HUES48 (cell line): ENCODE measurements around the gene CALCR.
"Not testable (repeated sequence)": the region's sequence is repeated elsewhere in the genome, so short reads cannot be mapped to it uniquely, and the experiment has no call there.

Source experiments
- H3K27ac ChIP-seq: one replicate; pipeline ENCODE4 v1.7.0; 2013; ENCODE audit warnings: low read depth, low read length, inconsistent platforms
- H3K27me3 ChIP-seq: 2 replicates; pipeline ENCODE4 v1.6.1; 2013; ENCODE audit warnings: mild to moderate bottlenecking, low read length; ENCODE audit not compliant: control insufficient read depth, insufficient read depth
- H3K36me3 ChIP-seq: 2 replicates; pipeline ENCODE4 v1.6.1; 2013; ENCODE audit warnings: low read length; ENCODE audit not compliant: control insufficient read depth, insufficient read depth
- H3K4me1 ChIP-seq: 2 replicates; pipeline ENCODE4 v1.6.1; 2013; ENCODE audit warnings: mild to moderate bottlenecking, low read length; ENCODE audit not compliant: control insufficient read depth, insufficient read depth
- H3K4me3 ChIP-seq: 2 replicates; pipeline ENCODE4 v1.5.1; 2013; ENCODE audit warnings: mild to moderate bottlenecking, low read depth, low read length
- H3K9ac ChIP-seq: 2 replicates; pipeline ENCODE4 v1.6.1; 2013; ENCODE audit warnings: mild to moderate bottlenecking, low read depth, low read length, moderate library complexity
- H3K9me3 ChIP-seq: 2 replicates; pipeline ENCODE4 v1.6.1; 2013; ENCODE audit warnings: low read length; ENCODE audit not compliant: control insufficient read depth, insufficient read depth

CALCR gene

DNA sequence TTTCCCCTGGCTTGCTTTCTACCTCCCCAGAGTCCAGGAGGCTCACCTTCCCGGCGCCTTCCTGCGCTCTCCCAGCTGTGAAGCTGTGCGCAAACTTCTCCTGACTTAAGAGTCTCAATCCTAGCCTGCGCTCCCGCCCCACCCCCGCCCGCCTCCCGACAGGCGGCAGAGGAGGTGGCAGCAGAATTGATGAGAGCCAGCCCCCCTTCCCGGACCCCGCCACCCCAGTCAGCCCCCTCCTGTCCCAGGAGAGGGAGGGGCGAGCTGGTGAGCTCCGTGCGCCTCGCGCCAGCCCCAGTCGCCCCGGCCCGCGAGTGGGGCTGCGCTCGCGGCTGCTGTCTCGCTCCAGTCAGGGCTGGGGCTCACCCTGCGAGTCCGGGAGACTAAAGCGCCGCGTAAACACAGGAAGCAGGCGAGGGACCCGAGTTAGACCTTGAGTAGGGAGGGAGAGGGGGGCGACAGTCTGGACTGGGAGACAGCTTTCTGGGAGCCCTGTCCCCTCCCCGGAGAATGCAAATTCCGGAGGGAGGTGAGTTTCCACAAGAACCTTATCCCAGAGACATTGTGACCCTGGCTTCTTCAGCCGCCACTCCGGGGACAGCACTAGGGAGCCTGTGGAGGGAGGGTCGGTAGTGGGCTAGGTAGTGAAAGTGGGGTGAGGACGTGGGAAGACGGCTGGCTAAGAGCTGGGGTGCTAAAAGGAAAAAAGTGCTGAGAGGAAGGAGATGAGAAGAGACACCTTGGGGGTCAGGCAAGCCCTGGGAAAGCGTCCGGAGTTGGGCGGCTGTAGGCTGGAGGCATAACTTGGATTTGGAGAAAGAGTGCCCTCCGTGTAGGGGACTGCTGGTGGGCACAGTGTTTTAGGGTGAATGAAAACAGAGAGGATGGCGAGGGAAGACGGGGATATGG is at the start of gene CALCR:
Gene CALCR, minus strand, starts transcription at position 79 of the 909 bp plus-strand sequence. CDS start 87,743 bp downstream, outside the sequence.
- no peaks in the 10 kb centered on the region for H3K36me3 ChIP-seq
- peaks cover 65% of the 10 kb centered on the region for H3K27me3 ChIP-seq
- no peak within 1 kb of the TSS for H3K27ac ChIP-seq
- H3K4me1 ChIP-seq, result 0 out of 2 replicates have a peak, but pooled peaks cover 4% of the 10 kb centered on the region
- H3K4me3 ChIP-seq, result peak within 1 kb of the TSS; percentile 77
- no peak within 1 kb of the TSS for H3K9ac ChIP-seq
- no peaks in the 10 kb centered on the region for H3K9me3 ChIP-seq

DNA sequence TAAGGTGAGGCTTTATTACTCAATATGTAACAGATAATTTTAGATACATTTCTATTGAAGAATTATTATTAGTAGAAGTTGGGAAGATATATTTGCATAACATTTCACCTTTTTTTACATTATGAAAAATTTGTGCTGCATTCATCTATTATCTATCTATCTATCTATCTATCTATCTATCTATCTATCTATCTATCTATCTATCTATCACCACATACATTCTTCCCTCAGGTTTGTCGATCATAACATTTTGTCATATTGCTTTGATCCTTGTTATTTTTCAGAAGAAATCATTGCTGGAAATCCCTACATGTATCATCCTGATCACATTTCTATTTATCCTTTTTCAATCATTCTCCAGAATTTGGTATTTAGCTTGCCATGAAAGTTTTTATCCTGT is 49.3 kb upstream of the CALCR start:
- H3K27ac ChIP-seq, result no peak overlapping the region
- H3K36me3 ChIP-seq, result no peaks in the 10 kb centered on the region
- H3K27me3 ChIP-seq, result no peaks in the 10 kb centered on the region
- H3K9me3 ChIP-seq, result no peaks in the 10 kb centered on the region
- H3K4me3 ChIP-seq, result no peak overlapping the region
- peaks cover 8% of the 10 kb centered on the region for H3K4me1 ChIP-seq
- H3K9ac ChIP-seq, result no peak overlapping the region

DNA sequence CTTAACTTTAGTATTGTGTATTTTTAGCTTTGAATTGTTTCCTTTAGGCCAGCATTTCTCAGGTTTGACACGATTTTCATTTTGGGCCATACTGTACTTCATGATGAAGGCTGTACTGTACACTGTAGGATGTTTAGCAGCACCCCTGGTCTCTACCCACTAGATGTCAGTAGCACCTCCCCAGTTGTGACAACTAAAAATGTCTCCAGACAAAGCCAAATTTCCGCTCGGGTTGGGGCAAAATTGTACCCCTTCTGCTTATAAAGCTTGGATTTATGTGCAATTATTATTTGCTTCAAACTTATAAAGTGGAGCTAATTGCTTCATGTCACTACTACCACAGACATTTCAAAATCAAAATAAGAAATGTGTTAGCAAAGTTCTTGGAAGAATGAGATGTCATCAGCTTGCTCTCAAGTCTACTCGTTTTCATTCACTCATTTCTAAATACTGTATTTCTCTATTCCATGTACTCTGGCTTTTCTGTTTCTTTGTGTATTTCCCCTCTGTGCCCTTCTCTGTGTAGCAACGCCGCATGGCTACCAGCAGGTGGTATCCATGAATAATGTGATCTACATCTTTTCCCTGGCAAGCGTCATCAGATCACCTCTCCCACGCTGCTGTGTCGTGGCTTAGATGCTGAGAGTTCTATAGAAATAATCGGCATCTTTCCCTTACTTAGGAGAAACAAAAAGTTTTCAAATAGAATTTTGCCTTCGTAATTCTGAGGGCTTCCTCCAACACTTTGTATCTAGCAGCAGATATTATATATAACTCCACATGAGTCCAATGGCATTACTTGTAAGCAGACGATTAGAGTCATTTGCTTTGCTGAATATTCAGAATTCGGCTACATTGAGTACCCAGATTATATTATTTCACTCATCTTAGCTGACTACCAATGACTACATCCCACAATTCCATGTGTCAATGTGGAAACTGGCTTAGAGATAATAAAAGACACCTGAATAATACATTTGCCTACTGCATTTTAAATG is 47.8 kb upstream of the CALCR start:
- no peaks in the 10 kb centered on the region for H3K9me3 ChIP-seq
- no peak overlapping the region; the same call in 1 of the 2 replicates for H3K9ac ChIP-seq
- peak overlapping the region; percentile 29; the same call in 1 of the 2 replicates for H3K4me3 ChIP-seq
- no peaks in the 10 kb centered on the region for H3K27me3 ChIP-seq
- no peak overlapping the region for H3K27ac ChIP-seq
- H3K4me1 ChIP-seq, result peaks cover 8% of the 10 kb centered on the region
- H3K36me3 ChIP-seq, result no peaks in the 10 kb centered on the region

DNA sequence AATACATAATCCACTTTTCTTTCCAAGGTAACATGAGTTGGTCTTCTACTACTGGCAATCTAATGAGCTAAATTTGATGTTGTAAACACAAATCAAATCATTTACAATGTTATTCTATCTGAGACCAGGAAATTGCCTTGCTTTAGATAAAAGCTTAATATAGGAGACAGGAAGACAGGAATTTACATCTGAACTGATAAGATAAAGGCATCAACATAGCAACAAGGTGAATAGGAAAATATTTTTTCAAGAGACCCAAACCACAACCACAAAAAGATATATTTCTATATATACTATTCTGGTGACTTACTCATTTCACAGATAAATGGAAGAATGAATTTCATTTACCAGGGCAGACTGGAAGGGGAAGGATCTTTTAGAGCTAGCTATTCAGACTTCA is 46.3 kb upstream of the CALCR start:
- Histone ChIP-seq H3K4me1 (peaks cover 8% of the 10 kb centered on the region), H3K9ac (no peak overlapping the region), H3K27me3 (no peaks in the 10 kb centered on the region), H3K27ac (no peak overlapping the region), H3K4me3 (no peak overlapping the region), H3K36me3 (no peaks in the 10 kb centered on the region), H3K9me3 (no peaks in the 10 kb centered on the region)

DNA sequence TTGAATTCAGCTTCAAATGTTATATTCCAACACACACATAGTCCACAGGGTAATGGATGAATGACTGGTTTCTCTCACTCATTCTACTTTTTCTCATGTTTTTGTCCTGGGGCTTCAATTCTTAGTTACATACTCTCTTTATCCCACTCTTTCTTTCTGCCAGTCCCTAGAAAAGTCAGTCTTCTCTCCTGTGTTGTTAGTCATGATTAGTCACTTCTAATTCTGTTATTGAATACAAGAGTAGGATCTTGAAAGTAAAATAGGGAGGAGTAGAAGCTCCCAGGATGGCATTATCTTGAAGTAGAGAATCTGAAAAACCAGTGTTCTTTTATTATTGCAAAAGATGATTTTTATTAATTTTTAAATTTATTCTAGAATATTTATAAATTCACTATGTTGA is 45.5 kb upstream of the CALCR start:
- no peak overlapping the region for H3K27ac ChIP-seq
- no peak overlapping the region for H3K4me3 ChIP-seq
- H3K4me1 ChIP-seq, result peaks cover 8% of the 10 kb centered on the region
- no peaks in the 10 kb centered on the region for H3K9me3 ChIP-seq
- H3K27me3 ChIP-seq, result no peaks in the 10 kb centered on the region
- no peaks in the 10 kb centered on the region for H3K36me3 ChIP-seq
- no peak overlapping the region for H3K9ac ChIP-seq

DNA sequence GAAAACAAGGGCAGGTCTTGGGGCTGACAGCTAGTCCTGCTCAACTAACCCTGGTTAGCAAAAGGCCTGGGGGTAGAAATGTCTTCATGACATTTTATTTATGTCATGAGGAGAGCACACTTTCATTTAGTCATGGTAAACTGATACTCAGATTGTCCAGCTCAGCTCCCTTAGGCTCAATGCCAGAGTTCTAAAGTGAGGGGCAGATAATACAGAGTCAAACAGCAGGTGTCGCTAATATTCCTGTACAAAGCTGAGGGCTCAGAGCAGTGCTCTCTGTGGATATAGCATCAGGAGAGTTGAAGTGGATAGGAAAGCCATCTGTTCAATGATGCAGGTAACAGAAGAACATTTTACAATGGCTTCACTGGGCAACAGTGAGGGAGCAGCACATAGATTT is 26.8 kb upstream of the CALCR start:
- Histone ChIP-seq H3K9ac (no peak overlapping the region), H3K9me3 (no peaks in the 10 kb centered on the region), H3K27me3 (no peaks in the 10 kb centered on the region), H3K4me1 (no peaks in the 10 kb centered on the region), H3K27ac (no peak overlapping the region), H3K36me3 (no peaks in the 10 kb centered on the region), H3K4me3 (no peak overlapping the region)

DNA sequence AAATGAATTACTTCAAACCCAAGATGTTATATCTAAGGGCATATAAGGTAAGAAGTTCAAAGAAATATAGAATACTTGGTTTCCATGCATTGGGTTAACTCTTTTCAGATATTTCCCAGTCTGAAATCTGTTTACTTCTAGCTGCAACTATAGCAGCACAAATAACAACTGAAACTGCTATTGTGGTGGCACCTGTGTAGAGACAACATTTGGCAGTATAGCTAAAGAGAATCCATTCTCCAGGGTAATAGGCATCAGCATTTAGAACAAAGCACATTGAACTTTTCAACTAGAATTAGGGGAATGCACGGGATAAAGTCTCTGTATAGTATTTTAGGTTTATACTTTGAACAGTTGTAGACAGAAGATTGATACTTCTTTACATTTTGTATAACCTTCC is 19.7 kb upstream of the CALCR start:
- Histone ChIP-seq H3K27ac (no peak overlapping the region), H3K4me1 (no peaks in the 10 kb centered on the region), H3K27me3 (no peaks in the 10 kb centered on the region), H3K9ac (no peak overlapping the region), H3K9me3 (no peaks in the 10 kb centered on the region; the same call in 1 of the 2 replicates), H3K36me3 (no peaks in the 10 kb centered on the region), H3K4me3 (no peak overlapping the region)

DNA sequence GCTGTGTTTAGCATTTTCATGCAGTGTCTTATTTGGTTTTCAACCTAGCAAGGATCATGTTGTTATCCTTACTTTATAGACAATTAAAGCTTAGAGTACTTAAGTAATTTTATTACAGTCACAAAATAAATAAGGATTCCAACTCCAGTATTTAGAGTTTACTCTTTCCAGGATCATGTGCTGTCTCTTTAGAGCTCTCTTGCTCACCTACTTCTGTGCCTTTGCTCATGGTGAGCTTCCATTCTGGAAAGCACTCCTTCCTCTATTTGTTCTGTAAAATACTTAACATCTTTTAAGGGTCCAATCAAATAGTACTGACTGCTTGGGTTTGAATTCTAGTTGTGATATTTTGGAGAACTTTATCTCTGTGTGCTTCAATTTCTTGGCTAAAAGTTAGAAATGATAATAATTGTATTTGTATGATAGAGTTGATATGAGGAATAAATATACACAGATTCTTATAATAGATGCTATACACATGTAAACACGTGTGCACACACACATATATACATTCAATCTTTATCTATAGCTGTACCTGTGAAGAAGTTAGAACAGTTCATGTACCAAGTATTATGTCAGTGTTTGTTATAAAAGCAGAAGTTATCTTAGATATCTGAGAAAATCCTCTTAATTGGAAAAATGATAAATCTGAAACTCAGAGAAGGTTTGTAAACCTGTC is 18.2 kb upstream of the CALCR start:
- no peaks in the 10 kb centered on the region for H3K27me3 ChIP-seq
- no peaks in the 10 kb centered on the region for H3K36me3 ChIP-seq
- no peaks in the 10 kb centered on the region for H3K4me1 ChIP-seq
- H3K4me3 ChIP-seq, result no peak overlapping the region; the same call in 1 of the 2 replicates
- H3K9ac ChIP-seq, result no peak overlapping the region
- H3K27ac ChIP-seq, result no peak overlapping the region
- no peaks in the 10 kb centered on the region; the same call in 1 of the 2 replicates for H3K9me3 ChIP-seq

DNA sequence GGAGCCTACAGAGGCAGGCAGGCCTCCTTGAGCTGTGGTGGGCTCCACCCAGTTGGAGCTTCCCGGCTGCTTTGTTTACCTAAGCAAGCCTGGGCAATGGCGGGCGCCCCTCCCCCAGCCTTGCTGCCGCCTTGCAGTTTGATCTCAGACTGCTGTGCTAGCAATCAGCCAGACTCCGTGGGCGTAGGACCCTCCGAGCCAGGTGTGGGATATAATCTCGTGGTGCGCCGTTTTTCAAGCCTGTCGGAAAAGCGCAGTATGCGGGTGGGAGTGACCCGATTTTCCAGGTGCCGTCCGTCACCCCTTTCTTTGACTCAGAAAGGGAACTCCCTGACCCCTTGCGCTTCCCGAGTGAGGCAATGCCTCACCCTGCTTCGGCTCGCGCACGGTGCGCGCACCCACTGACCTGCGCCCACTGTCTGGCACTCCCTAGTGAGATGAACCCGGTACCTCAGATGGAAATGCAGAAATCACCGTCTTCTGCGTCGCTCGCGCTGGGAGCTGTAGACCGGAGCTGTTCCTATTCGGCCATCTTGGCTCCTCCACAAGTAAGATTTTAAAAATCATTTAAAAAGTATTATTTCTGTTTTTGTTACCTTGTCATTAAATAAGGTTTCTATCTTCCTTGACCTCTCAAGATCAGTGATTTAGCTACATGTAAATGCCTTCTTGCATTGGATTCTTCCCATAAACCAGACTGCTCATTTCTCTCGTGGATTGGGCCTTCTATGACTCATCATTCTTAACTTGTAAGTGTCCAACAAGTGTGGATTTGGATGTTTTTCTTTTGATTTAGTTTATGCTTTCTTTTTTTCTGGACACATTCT is 16.9 kb upstream of the CALCR start:
- H3K4me1 ChIP-seq, H3K36me3 ChIP-seq, H3K27me3 ChIP-seq, H3K27ac ChIP-seq, H3K9ac ChIP-seq, H3K9me3 ChIP-seq: not testable (repeated sequence)
- peak overlapping the region; percentile 44 for H3K4me3 ChIP-seq

DNA sequence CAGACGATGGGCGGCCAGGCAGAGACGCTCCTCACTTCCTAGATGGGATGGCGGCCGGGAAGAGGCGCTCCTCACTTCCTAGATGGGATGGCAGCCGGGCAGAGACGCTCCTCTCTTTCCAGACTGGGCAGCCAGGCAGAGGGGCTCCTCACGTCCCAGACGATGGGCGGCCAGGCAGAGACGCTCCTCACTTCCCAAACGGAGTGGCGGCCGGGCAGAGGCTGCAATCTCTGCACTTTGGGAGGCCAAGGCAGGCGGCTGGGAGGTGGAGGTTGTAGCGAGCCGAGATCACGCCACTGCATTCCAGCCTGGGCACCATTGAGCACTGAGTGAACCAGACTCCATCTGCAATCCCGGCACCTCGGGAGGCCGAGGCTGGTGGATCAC is 11.9 kb upstream of the CALCR start:
- not testable (repeated sequence) for H3K27me3 ChIP-seq, H3K27ac ChIP-seq, H3K4me3 ChIP-seq, H3K9ac ChIP-seq, H3K4me1 ChIP-seq, H3K9me3 ChIP-seq, H3K36me3 ChIP-seq
